ENCODE measurements around the gene GABRR2.

GABRR2 gene

DNA sequence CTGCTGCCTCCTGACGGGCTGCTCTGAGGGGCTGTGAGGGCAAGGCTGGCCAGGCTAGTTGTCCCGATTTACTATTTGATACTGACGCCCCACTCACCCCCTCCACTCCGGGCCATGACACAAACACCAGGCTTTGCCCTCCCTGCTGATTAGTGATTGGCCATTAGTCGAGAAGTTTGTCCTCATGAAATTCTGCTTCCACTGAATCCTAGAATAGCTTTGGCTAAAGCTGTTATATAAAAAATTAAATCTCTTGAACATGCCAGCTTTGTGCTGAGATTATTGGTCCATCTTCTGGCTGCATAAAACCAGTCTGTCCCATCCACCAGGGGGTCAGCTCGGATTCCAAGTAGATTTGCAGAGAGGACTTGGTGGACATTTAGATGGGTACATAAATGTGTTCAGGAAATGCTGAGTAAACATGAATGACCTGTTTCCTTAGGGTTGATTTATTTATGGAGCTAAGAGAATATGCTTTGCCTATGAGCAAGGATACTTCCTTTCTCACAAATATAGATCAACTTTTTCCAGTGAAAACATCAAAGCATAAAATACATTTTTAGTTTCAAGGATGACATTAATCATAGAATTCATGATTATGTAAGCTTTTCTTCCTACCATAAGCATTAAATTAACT, at the start of gene GABRR2:
Gene GABRR2, minus strand, starts transcription at position 51 of the 637 bp plus-strand sequence. CDS start 134 bp downstream, outside the sequence.
- H3K4me3 ChIP-seq (ENCODE audit: low read depth, low read length): no peak within 1 kb of the TSS
- no peak for DNase-seq (ENCODE audit: low read depth)

DNA sequence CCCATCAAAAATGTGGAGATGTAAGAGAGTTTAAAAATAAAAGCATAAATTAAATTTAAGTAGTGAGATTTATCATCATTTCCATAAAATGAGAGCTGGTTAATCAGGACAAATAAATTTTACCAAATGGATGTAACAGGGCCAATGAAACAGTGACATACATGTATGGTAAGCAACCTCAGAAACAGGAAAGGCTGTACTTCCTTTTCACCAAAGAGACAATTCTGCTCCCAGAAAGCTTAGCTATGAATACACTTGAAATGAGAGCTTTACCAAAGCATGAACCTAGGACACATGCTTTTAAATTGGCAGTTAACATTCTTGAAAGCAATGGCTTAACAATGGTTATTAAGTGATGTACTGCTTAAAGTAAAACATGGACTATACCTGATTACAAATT, 49.5 kb upstream of the GABRR2 start:
- no peak for DNase-seq (ENCODE audit: low read depth)
- no peak overlapping the region for H3K4me3 ChIP-seq (ENCODE audit: low read depth, low read length)

DNA sequence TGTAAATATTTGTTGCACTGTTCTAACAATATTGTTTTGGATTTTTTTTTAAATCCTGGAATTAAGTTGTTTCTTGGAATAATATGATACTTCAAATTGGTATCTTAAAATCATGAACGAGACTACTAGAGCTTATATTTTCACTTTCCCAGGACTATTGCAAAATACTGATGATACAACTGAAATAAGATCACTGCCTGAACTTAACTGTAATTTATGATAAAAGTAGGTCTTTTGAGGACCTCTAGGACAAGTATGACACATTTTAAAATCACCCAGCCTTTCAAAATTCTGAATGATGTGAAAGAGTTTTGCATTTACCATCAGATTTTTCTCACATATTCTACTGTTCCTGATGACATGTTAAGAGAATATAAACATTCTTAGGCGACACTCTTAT, 46.1 kb upstream of the GABRR2 start:
- H3K4me3 ChIP-seq (ENCODE audit: low read depth, low read length): no peak overlapping the region
- no peak for DNase-seq (ENCODE audit: low read depth)

DNA sequence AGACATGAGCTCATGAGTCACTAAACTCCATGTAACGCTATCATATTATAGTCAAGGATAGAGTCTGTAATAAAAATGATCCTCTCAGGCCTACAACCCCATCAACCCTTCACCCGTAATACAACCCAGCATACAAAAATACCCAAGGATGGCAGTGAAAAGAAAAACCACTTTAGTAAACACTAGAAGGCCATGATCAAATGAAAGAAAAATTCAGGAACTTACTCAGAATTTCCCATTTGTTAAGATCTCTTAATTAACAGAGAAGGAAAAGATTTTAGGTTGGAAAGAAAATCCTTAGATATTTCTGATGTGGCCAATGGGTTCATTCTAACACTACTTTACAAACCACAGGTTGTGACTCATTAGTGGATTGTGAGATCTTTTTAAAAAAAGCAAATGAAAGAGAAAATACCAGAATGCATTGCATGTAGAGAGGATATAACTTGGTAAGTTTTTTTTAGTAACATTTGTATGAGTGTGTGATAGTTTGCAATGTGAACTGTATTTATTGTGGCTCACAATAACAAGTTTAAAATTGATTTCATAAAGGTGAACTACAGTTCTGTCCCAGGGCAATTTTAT, 45.4 kb upstream of the GABRR2 start:
- H3K4me3 ChIP-seq (ENCODE audit: low read depth, low read length): no peak overlapping the region
- no peak for DNase-seq (ENCODE audit: low read depth)

DNA sequence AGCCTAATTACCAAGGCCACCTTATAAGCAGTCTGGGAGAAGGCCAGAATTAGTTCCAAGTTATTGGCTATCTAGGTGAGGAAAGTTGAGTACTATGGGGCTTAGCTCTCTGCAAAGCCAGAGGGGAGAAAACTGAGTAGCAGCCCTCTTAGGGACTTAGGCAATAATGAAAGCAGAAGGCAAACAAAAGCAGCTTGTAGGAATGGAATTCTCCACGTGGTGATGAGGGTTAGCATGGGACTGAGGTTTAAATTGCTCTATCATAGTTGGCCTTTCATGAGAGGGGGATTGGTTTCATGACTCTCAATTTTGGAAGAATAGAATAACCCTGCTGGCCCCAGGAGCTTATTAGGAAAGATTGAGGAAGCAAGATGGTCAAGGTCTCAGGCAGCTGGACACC, 44.5 kb upstream of the GABRR2 start:
- no peak for DNase-seq (ENCODE audit: low read depth)
- H3K4me3 ChIP-seq (ENCODE audit: low read depth, low read length): no peak overlapping the region

DNA sequence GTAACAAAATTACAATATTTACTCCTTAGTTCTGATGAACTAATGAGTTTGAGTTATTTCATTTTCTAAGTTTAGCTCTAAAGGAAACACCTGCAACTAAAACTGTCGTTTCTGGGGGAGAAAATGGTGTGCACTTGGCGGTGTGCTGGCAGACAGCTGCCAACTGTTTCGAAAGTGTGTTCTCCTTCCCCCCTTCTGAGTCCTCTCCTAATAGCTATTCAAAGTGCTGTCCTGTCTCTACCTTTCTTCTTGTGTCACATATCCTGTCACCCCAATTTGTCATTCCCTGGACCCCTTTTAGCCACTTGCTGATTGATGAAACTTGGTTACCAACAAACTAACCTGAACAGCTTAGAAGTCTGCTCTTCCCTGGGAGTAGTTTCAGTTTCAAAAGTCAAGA, 42.3 kb upstream of the GABRR2 start:
- peak overlapping the region; percentile 16 for H3K4me3 ChIP-seq (ENCODE audit: low read depth, low read length)
- DNase-seq (ENCODE audit: low read depth): no peak

DNA sequence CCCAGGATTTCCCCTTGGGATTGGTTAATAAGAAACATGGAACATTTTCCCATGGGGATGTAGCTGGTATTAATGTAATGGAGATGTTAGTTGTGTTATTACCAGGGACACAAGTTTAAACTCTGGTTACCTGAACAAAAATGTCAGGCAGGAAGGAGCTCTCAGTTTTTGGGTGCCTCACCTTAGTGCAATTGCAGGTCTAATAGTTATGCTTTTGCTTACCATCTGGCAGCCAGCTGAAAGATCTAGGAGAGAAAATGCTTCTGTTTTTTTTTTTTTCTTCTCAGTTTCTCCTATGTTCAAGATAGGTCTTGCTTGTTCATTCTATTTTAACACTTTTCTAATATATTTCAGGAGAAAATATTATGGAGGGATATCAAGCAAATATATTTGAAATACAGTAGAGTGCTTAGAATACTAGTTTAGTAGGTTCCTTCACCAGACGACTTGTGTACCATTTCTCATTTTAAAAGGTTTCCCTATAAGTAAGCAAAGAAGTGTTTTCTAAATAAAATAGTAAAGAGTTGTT, 41.6 kb upstream of the GABRR2 start:
- DNase-seq (ENCODE audit: low read depth): no peak
- H3K4me3 ChIP-seq (ENCODE audit: low read depth, low read length): no peak overlapping the region

DNA sequence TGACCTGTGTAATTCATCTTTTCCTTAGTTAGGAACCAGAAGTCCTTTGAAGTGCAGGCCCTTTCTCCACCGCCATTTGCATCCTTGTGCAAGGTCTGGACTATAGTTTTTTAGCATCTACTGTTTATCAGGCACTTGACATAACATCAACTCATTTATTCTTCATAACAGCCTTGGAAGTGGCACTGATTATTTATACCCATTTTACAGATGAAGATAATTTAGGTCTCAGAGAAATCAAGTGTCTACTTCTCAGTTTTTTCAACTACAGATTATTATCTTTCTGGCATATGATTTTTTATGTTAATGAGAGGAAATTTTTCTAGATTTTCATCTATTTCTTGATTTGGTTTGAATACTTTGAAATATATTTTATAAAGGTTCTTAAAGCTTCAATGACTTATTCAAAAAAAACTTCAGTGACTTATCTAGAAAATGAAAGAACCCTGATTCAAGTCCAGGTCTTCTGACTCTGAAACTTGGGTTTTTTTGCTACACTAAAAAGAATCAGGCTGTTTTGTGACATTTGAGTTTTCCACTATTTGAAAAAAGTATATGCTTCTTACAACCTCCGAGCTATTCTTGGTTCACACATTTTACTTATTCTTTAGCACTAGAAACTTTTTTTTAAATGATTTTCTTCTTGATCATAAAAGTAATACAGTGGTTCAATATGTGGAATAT, 40.6 kb upstream of the GABRR2 start:
- DNase-seq (ENCODE audit: low read depth): no peak

DNA sequence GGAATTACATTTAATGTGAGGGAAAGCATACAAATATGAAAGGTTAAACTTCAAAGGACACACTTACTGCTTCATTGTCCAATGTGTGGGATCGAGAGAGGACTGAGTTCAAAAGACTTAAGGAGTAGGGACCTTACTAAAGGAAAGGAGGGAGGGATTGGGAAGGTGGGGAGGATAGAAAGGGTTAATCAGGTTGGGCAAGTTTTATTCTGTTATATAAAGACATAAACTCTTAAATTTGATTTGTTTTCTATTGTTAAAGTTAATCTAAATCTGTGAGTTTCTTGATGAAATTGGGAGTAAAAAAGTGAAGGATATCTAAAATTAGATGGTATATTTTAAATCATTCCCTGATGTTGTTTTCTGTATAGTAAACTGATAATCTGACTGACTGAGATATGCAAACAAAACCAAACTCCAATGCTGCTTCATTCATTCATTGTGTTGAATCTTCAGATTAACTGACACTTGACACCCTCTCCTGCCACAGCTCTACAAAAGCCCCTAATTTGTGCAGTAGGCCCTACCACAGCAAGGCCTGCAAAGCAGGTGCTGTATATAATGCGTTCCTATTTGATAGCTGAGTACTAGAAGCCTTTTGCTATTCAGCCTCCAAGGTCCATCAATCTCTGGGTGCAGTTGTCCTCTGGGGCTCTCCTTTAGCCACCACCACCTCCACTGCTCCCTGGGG, 38.7 kb upstream of the GABRR2 start:
- DNase-seq (ENCODE audit: low read depth): no peak
- no peak overlapping the region for H3K4me3 ChIP-seq (ENCODE audit: low read depth, low read length)

More for the DNA sequence above, 40.6 kb upstream of the GABRR2 start:
- H3K4me3 ChIP-seq (ENCODE audit: low read depth, low read length): no peak overlapping the region

DNA sequence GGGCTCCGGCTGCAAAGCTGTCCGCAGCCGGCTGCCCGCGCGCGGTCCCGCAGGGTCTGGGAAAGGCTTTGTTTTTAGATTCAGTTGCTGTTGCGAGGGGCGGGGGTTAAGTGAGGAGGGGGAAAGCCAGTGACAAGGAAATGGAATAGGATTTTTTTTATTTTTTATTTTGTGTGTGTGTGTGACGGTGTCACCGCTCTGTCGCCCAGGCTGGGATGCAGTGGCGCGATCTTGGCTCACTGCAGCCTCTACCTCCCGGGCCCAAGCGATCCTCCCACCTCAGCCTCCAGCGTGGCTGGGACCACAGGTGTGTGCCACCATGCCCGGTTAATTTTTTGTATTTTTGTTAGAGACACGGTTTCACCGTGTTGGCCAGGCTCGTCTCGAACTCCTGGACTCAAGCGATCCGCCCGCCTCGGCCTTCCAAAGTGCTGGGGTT, 38.0 kb upstream of the GABRR2 start:
- H3K4me3 ChIP-seq (ENCODE audit: low read depth, low read length): peak overlapping the region; percentile 58
- no peak for DNase-seq (ENCODE audit: low read depth)

DNA sequence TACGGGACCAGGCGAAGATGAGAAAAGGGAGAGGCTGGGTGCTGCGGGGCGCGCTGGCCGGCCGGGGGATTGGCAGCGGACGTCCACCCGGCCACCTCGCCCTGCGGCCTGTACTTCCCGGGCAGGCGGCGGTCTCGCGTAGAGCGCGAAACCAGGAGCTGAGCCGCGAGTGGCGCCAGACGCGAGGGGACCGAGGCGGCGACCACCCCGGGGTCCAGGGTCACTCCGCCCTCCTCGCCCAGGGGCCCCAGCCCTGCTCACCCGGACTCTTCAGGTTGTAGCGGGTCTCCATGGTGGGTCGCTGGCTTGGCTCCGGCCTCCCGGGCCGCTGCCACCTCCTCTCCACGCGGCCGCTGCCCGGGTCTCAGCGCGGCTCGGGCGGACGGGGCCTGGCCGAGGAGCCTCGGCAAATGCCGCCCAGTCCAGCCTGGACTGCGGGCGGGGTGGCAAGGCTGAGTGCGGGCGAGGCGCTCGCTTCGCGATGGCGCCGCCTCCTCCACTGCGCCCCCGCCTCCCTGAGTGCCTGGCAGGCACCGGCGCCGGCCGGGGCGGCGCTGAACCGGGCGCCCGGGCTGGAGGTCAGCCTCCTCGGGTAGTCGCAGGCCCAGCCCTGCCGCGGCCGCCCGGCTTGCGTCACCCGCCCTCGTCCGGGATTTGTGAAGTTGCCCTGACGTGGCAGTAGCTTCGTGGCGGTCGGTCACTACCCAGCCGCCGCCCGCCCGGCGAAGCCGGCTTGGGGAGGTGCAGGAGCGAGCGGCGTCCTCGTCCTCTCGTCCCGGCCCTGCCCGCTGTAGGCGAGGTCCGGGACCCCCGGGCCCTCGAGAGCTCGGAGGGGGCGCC, 37.4 kb upstream of the GABRR2 start, which contains the start of gene UBE2J1:
Gene UBE2J1, minus strand, starts transcription at position 445 of the 840 bp plus-strand sequence. Its CDS starts 153 bp downstream, at position 292.
- H3K4me3 ChIP-seq (ENCODE audit: low read depth, low read length): peak within 1 kb of the TSS; percentile 58
- DNase-seq (ENCODE audit: low read depth): peak; percentile 89

DNA sequence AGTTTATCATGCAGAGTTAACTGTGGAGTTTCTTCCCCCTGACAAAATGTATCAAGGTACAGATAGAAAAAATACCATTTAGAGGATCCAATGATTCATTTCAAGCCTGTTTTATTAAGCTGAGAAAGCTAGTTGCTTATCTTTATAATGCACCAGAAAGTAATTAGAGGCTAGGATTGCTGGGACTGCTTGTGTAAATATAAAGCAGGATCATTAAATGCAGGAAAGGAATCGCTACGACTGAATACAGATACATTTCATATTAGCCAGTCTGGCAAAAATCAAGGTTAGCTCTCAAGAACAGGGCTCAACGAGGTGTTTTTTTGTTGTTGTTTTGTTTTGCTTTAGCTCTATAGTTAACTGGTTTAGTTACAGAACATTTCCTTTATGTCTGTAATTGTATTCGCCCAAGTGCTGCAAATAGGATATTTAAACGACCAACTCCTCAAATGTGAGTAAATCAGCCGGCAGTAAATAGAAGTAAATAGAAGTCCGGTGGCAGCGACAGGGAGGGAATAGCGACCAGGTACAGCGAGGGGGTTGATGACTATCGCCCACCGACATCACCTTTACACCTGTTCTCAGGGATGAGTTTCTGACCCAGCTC, 36.7 kb upstream of the GABRR2 start:
- H3K4me3 ChIP-seq (ENCODE audit: low read depth, low read length): peak overlapping the region; percentile 58
- no peak for DNase-seq (ENCODE audit: low read depth)

DNA sequence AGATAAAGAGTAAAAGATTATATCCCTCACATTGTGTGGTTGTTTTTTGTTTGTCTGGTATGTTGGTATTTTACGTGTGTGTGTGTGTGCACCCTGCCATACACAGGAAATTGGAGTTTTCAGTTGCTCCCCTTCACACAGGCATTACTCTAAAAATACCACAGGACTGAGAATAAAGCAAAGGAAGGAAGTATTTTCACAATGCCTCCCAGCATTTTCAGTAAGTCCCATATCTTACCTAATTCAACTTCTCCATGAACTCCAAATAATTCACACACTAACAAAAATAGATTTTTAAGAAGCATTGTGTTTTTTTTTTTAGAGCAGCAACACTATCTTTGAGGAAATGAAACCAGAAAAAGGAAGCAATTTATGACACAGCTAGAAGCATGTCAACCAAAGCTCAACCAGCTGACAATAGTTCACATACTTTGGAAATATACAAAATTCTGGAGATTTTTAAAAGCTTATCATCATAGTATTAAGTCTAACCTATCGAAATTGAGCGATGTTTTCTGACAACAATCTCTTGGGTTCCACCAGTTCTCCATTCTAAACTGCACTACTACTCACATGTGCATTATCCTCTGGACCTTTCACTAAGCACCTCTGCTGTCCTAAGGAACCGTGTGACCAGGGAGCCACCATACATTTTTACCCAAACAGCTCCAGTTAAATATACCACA, 35.3 kb upstream of the GABRR2 start:
- peak overlapping the region; percentile 5 for H3K4me3 ChIP-seq (ENCODE audit: low read depth, low read length)
- no peak for DNase-seq (ENCODE audit: low read depth)

DNA sequence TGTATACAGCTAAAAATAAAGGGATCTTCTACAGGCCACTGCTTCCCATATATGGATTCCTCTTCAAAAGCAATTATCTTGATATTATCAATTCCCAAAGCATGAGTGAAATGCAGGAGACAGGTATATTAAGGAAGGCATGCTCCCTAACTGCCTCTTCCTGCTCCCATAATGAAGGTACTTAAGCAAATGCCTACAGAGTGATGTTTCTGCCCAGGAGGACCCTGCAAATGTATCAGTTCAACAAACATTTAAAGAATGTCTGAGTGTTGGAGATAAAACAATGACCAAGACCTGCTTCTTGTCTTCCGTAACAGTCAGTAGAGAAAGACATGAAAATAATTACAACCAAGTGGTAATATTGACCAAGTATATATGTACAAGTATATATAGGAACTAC, 33.3 kb upstream of the GABRR2 start:
- no peak overlapping the region for H3K4me3 ChIP-seq (ENCODE audit: low read depth, low read length)
- no peak for DNase-seq (ENCODE audit: low read depth)

DNA sequence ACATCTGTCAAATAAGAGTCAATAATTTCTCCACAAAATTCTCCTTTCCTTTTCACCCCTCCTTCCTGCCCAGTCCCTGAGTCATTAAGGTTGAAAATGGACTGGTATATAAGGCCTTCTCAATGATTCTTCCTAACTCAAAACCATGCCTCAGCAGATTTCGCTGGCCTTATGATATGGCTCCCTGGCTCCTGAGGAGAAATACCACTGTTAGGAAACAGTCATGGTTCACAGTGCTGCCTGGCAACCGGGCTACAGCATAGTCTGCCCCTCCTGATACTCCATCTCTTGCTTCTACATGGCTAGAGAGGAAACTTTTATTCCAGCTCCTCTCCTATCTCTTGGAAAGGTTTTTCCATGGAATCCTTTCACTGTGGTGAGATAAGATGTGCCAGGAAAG, 32.7 kb upstream of the GABRR2 start:
- H3K4me3 ChIP-seq (ENCODE audit: low read depth, low read length): no peak overlapping the region
- DNase-seq (ENCODE audit: low read depth): no peak

DNA sequence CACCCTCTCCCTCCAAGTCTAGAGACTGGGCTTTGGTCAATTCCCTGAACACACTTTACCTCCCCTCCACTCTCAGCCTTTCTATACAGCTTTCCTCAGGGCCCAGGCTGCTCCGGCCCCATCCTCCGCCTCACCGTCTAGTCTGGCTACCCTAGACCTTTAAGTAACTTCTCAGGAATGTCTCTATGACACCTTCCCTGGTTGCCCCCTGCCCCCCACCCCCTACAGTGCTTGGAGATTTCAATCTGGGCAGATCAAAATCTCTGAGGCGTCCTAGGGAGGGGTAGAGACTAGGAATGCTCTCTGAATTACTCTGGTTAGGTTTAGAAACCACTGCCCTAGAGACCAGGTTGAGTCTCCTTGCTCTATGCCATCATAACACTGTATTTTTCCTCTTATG, 31.3 kb upstream of the GABRR2 start:
- H3K4me3 ChIP-seq (ENCODE audit: low read depth, low read length): no peak overlapping the region
- DNase-seq (ENCODE audit: low read depth): no peak

DNA sequence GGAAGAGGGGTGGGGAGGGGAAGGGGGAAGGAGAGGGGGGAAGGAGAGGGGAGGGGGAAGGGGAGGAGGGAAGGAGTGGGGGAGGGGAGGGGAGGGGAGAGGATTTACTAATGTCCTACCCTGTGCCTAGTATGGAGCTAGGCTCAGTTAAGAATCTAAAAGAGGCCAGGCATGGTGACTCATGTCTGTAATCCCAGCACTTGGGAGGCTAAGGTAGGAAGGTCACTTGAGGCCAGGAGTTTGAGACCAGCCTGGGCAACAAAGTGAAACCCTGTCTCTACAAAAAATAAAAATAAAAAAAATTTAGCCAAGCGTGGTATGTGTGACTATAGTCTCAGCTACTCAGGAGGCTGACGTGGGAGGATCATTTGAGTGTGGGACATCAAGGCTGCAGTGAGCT, 24.5 kb upstream of the GABRR2 start:
- no peak for DNase-seq (ENCODE audit: low read depth)
- no peak overlapping the region for H3K4me3 ChIP-seq (ENCODE audit: low read depth, low read length)

DNA sequence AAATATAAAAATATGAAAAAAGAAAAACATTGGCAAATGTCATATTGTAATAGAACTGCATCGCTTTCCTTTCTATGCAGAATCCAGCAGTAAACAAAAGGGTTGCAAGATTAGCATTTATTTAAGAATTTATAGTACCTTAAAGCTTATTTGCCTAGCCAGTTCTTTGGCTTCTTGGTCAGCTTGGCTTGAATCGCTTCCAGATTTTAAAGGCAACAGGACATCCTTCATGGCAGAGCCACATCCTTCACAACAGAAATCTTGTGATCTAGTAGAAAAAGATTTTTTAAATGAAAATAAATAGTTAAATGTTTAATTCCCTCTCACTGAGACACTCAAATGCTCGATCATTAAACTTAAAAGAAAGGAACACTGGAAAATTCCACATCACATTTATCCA, 20.1 kb upstream of the GABRR2 start:
- no peak for DNase-seq (ENCODE audit: low read depth)
- no peak overlapping the region for H3K4me3 ChIP-seq (ENCODE audit: low read depth, low read length)
